Measurements from ENCODE around the gene FRK.
A peak's percentile ranks its signal among the peaks of the same experiment; 100 is the strongest.
"Not testable (repeated sequence)": the region's sequence is repeated elsewhere in the genome, so short reads cannot be mapped to it uniquely, and the experiment has no call there.

FRK gene

GRCh38 chr6:115945306-115945705 is 115.4 kb downstream of the FRK start:
- DNase-seq (ENCODE audit: low read depth) = peak; percentile 69

DNA sequence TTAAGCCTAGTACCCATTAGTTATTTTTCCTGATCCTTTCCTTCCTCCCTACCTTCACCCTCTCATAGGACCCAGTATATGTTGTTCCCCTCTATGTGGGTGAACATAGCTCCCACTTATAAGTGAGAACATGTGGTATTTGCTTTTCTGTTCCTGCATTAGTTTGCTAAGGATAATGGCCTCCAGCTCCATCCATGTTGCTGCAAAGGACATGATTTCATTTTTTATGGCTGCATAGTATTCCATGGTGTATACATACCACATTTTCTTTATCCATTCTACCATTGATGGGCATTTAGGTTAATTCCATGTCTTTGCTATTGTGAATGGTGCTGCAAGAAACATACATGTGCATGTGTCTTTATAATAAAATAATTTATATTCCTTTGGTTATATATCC is 115.9 kb downstream of the FRK start:
- DNase-seq (ENCODE audit: low read depth) = not testable (repeated sequence)

DNA sequence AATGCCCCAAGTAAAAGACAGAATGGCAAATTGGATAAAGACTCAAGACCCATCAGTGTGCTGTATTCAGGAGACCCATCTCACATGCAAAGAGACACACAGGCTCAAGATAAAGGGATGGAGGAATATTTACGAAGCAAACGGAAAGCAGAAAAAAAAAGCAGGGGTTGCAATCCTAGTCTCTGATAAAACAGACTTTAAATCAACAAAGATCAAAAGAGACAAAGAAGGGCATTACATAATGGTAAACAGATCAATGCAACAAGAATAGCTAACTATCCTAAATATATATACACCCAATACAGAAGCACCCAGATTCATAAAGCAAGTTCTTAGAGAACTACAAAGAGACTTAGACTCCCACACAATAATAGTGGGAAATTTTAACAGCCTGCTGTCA is 123.2 kb downstream of the FRK start:
- DNase-seq (ENCODE audit: low read depth) = not testable (repeated sequence)

GRCh38 chr6:115935361-115935760 is 125.3 kb downstream of the FRK start:
- DNase-seq (ENCODE audit: low read depth) = no peak

GRCh38 chr6:115934829-115935228 is 125.9 kb downstream of the FRK start:
- no peak for DNase-seq (ENCODE audit: low read depth)

DNA sequence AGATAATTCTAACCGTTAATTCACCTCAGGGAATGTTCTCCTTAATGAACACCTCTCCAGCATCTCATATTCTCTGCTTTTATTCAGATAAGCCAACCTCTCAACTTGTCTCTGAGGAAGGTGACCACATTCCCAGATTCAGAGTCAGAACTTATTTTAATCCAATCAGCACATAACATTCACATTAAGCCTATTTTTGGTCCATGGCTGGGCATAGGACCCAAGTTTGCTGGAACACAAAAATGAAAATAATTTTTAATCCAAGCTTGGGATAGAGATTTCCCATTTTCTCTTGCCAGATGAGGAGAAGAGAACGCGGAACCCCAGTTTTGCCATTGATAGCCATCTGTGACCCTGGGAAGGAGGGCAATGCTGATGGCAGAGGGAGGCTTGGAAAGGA is 126.5 kb downstream of the FRK start:
- DNase-seq (ENCODE audit: low read depth) = no peak

- DNase-seq (ENCODE audit: low read depth) = no peak
These were observed 128.2 kb downstream of the FRK start for GRCh38 chr6:115932481-115932880.

- DNase-seq (ENCODE audit: low read depth) = not testable (repeated sequence)
These were observed 132.7 kb downstream of the FRK start for GRCh38 chr6:115928000-115928399.

GRCh38 chr6:115922971-115923370 is 137.7 kb downstream of the FRK start:
- DNase-seq (ENCODE audit: low read depth) = no peak

GRCh38 chr6:115914098-115914497 is 146.6 kb downstream of the FRK start:
- DNase-seq (ENCODE audit: low read depth) = peak; percentile 44

- no peak for DNase-seq (ENCODE audit: low read depth)
These were observed 150.7 kb downstream of the FRK start for GRCh38 chr6:115909923-115910546.

- no peak for DNase-seq (ENCODE audit: low read depth)
These were observed 151.7 kb downstream of the FRK start for GRCh38 chr6:115908906-115909559.

- no peak for DNase-seq (ENCODE audit: low read depth)
These were observed 155.2 kb downstream of the FRK start for GRCh38 chr6:115905471-115905870.

DNA sequence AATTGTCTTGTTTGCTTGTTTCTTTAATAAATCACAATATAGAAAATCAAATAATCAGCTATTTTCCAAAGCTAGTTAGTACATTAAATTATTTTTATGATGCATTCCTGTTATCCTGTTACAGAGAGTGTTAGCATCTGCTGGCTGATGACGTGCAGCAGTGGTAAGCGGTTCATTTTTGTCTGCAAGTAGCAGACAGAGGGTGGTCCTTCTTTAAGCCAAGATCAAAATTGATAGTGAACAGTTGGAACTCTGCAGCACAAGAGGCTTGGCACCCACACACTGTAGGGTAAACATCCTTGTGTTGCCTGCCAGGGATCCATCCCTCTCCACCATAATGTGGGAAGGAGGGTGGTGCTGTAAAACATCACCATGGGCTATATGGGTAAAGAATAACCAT is 158.3 kb downstream of the FRK start:
- DNase-seq (ENCODE audit: low read depth) = no peak

GRCh38 chr6:115901896-115902295 is 158.8 kb downstream of the FRK start:
- no peak for DNase-seq (ENCODE audit: low read depth)

- DNase-seq (ENCODE audit: low read depth) = no peak
These were observed 160.9 kb downstream of the FRK start for GRCh38 chr6:115899730-115900282.

DNA sequence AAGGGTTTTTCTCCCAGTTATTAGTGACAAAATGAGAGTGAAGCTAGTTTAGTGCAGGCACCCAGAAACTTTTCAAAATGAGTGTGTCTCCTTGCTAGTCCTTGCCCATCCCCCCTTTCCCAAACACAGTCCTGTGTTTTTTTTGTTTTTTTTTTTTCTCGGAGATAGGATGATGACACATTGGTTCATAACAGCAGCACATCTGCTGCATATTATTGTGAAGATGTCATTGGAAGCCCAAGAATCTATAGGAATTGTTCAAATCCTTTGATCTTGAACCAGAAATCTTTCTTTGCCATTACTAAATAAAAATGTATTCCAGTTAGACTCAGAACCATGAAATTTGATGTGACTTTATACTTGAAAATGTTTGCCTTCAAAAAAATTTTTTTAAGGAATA is 162.4 kb downstream of the FRK start:
- DNase-seq (ENCODE audit: low read depth) = no peak

DNA sequence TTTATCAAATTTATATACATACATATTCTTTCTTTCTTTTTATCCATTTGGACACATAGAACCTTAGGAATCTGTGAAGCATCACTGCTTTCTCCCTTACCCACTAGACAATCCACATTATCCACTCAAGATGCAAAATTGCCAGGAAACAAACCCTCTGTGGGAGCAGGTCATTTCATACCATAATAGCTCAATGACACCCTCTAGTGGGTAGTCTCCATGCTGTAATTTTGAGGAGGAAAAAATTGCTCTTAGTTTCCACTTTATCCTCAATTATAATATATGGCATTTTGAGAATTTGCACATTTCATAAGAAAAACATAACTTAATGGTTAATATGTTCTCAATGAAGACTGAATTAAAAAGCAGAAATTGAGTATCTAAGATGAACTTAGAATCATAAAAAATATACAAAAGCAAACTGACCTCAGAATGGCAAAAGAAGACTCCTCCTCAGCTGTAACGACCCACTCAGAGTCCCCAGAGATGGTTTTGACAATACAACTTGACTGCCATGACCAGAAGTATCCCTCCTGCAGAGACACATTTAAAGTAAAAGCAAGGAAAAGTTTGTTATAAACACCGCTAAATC is 164.1 kb downstream of the FRK start:
- DNase-seq (ENCODE audit: low read depth) = peak; percentile 21

- DNase-seq (ENCODE audit: low read depth) = no peak
These were observed 166.2 kb downstream of the FRK start for GRCh38 chr6:115894426-115894992.

GRCh38 chr6:115891750-115892149 is 168.9 kb downstream of the FRK start:
- DNase-seq (ENCODE audit: low read depth) = no peak

GRCh38 chr6:115891111-115891669 is 169.5 kb downstream of the FRK start:
- peak; percentile 54 for DNase-seq (ENCODE audit: low read depth)

- DNase-seq (ENCODE audit: low read depth) = no peak
These were observed 170.5 kb downstream of the FRK start for GRCh38 chr6:115890238-115890637.

Measured in amniotic epithelial cell (primary cell).